K562 (cell line): ENCODE measurements around the gene PAPOLB. TPM values are rescaled to one million over a fixed set of nuclear protein-coding genes. Genes with fewer than 3 reads are reported as not detected.

ENCODE experiments used
- ATAC-seq: fragments of 200-7000 bp; cut with Tn5 transposase; 3 replicates; pipeline ENCODE4 v1.9.1; 2020; ENCODE audit warnings: moderate library complexity
- BruUV-seq: library from RNA; stranded (reverse); fragments of 400-500 nt; replicated peaks from 2 replicates; lab custom pipeline; 2021; lab: Mats Ljungman, UMichigan
- CTCF ChIA-PET: fragments of 300-600 bp; formaldehyde crosslinking; extraction: SDS; loops from one replicate; lab custom pipeline; 2021; ENCODE audit warnings: low intra/inter-chr PET ratio; lab: Yijun Ruan, JAX
- POLR2A ChIA-PET: fragments of 300-600, 350-650 bp; sonication (Branson Sonifier 250); formaldehyde crosslinking; extraction: SDS; loops from one replicate; lab custom pipeline; 2021; ENCODE audit warnings: antibody characterized with exemption, inconsistent platforms; lab: Yijun Ruan, JAX
- DNase-seq, 4 experiments: peaks; one replicate each; pipeline versions ENCODE4 v3.0.0 to v3.0.0-alpha.2; 2011 to 2018; ENCODE audit warnings: low spot score in 3 of 4, mixed read lengths in 3 of 4; ENCODE audit errors: extremely low read depth in 1 of 4
- FAIRE-seq: peaks from 2 replicates; lab custom pipeline; 2011; peaks lifted over from hg19 to GRCh38; lab: Jason Lieb, UNC
- H2AFZ ChIP-seq: 2 replicates; pipeline ENCODE4 v1.6.0; 2011; ENCODE audit warnings: low read depth, low read length, control low read depth, inconsistent platforms
- H3K27ac ChIP-seq: fragments of 200-600 bp; 3 replicates; pipeline ENCODE4 v1.8.0; 2011; ENCODE audit warnings: low read depth, mild to moderate bottlenecking, control low read depth, inconsistent platforms, low read length, moderate library complexity, mixed read lengths; ENCODE audit errors: extremely low read depth
- H3K27me3 ChIP-seq, 2 experiments: fragments of 300-600 bp in 1 of 2; 2 replicates in 1 of 2; 3 replicates in 1 of 2; pipeline versions ENCODE4 v1.6.0 to v1.8.0; 2011; ENCODE audit warnings: inconsistent platforms in 2 of 2, low read length in 2 of 2, mild to moderate bottlenecking in 1 of 2, mixed read lengths in 1 of 2, moderate library complexity in 1 of 2; ENCODE audit not compliant: control insufficient read depth in 2 of 2, insufficient read depth in 2 of 2
- H3K36me3 ChIP-seq: fragments of 300-600 bp; 3 replicates; pipeline ENCODE4 v1.8.0; 2011; ENCODE audit warnings: mild to moderate bottlenecking, low read length, inconsistent platforms; ENCODE audit not compliant: control insufficient read depth, insufficient read depth
- H3K4me1 ChIP-seq, 2 experiments: fragments of 200-600 bp in 1 of 2; replicated peaks in 1 of 2; 2 replicates in 1 of 2; 3 replicates in 1 of 2; pipeline versions ENCODE4 v1.5.1 to v1.8.0; 2011; ENCODE audit warnings: inconsistent platforms in 2 of 2, low read length in 2 of 2, mild to moderate bottlenecking in 1 of 2, mixed read lengths in 1 of 2, moderate library complexity in 1 of 2; ENCODE audit not compliant: control insufficient read depth in 2 of 2, insufficient read depth in 2 of 2
- H3K4me2 ChIP-seq: 2 replicates; pipeline ENCODE4 v1.6.1; 2011; ENCODE audit warnings: low read length, control low read depth, inconsistent platforms, mixed read lengths; ENCODE audit not compliant: insufficient read depth
- H3K4me3 ChIP-seq: fragments of 200-600 bp; sonication (generic), shearing (Covaris generic); 2 replicates; pipeline ENCODE4 v1.5.1; 2016; ENCODE audit warnings: control low read depth, inconsistent platforms
- H3K79me2 ChIP-seq: fragments of 200-600 bp; 3 replicates; pipeline ENCODE4 v1.8.0; 2011; ENCODE audit warnings: low read length, inconsistent platforms; ENCODE audit not compliant: control insufficient read depth, insufficient read depth
- H3K9ac ChIP-seq, 2 experiments: 2 replicates each; pipeline versions ENCODE4 v1.6.0 to v1.6.1; 2011; ENCODE audit warnings: low read depth in 2 of 2, low read length in 2 of 2, control low read depth in 1 of 2, inconsistent platforms in 1 of 2, mild to moderate bottlenecking in 1 of 2, mixed read lengths in 1 of 2; ENCODE audit not compliant: insufficient read depth in 1 of 2
- H3K9me1 ChIP-seq: one replicate; pipeline ENCODE4 v1.6.0; 2011; ENCODE audit warnings: inconsistent platforms, mild to moderate bottlenecking, low read length, moderate library complexity; ENCODE audit not compliant: control insufficient read depth, insufficient read depth
- H3K9me3 ChIP-seq: replicated peaks from 2 replicates; pipeline ENCODE4 v1.5.1; 2011; ENCODE audit warnings: low read depth, low read length, inconsistent platforms; ENCODE audit not compliant: control insufficient read depth, insufficient read depth
- H4K20me1 ChIP-seq: replicated peaks from 2 replicates; pipeline ENCODE4 v1.6.1; 2011; ENCODE audit warnings: low read length, inconsistent platforms, mixed read lengths; ENCODE audit not compliant: control insufficient read depth, insufficient read depth
- GABPB1 ChIP-seq: sonication (generic); formaldehyde crosslinking; IDR thresholded peaks from 2 replicates; pipeline ENCODE4 v1.8.0; 2022; ENCODE audit warnings: mild to moderate bottlenecking, missing genetic modification reagents
- RBM34 ChIP-seq: fragments of 200-400 bp; formaldehyde crosslinking; IDR thresholded peaks from 2 replicates; pipeline ENCODE4 v1.6.1; 2018; ENCODE audit warnings: low read length, borderline replicate concordance; ENCODE audit not compliant: insufficient read depth
- TGIF2 ChIP-seq: sonication (generic); formaldehyde crosslinking; IDR thresholded peaks from 2 replicates; pipeline ENCODE4 v1.8.1; 2022; ENCODE audit warnings: mild to moderate bottlenecking, missing genetic modification reagents, moderate library complexity
- WGBS: fragments of 100-300 bp; shearing (Covaris generic); methylation state at CpG from one replicate; pipeline ENCODE4 v1.1.6; 2016; ENCODE audit warnings: low coverage, mixed read lengths; ENCODE audit not compliant: insufficient coverage; ENCODE audit errors: missing lambda C conversion rate; 5-methylcytosine and 5-hydroxymethylcytosine counted together
- in situ Hi-C: fragments of 300-500 bp; cut with MboI; formaldehyde crosslinking; loops from 4 replicates; pipeline ENCODE4 v1.15.0; 2018; ENCODE audit warnings: inconsistent platforms, mixed read lengths
- intact Hi-C: fragments of 100-400 bp; cut with micrococcal nuclease; formaldehyde crosslinking; loops from 2 replicates; pipeline ENCODE4 v1.14.2; 2022
- polyA plus RNA-seq, 8 experiments: library from polyadenylated mRNA; depleted of rRNA in 4 of 8; stranded (reverse) in 5 of 8; unstranded in 3 of 8; fragments of >200 nt; fragmentation: Nextera tagmentation in 2 of 8; fragmentation: Illumina TruSeq in 1 of 8; extraction: Ambion mirVana in 2 of 8; extraction: Trizol in 1 of 8; gene quantifications; 2 replicates each; pipeline versions ENCODE4 v1.2.1 to v1.2.3, GENCODE V29; 2011 to 2014; ENCODE audit warnings: inconsistent platforms in 1 of 8, missing spikeins in 1 of 8
- total RNA-seq, 7 experiments: library from RNA; depleted of rRNA in 6 of 7; stranded (reverse); fragments of >200 nt in 6 of 7; fragmentation: Illumina TruSeq in 2 of 7; extraction: Trizol in 2 of 7; gene quantifications; 2 replicates each; pipeline versions ENCODE4 v1.2.1 to v1.2.3, GENCODE V29; 2011 to 2021; ENCODE audit warnings: low replicate concordance in 1 of 7
- TF ChIP-seq, protein P1 (sequence below): sonication (generic); formaldehyde crosslinking; IDR thresholded peaks from 2 replicates; pipeline ENCODE4 v1.8.0; 2022; ENCODE audit warnings: mild to moderate bottlenecking, missing genetic modification reagents

The PAPOLB gene
- total and polyA plus RNA-seq, 9 of the 15 experiments (the other 6 are each of a cell fraction or from before 2014, with no cell fraction given): 0.04 to 0.33 (median 0.16) TPM; not detected in 4

DNA sequence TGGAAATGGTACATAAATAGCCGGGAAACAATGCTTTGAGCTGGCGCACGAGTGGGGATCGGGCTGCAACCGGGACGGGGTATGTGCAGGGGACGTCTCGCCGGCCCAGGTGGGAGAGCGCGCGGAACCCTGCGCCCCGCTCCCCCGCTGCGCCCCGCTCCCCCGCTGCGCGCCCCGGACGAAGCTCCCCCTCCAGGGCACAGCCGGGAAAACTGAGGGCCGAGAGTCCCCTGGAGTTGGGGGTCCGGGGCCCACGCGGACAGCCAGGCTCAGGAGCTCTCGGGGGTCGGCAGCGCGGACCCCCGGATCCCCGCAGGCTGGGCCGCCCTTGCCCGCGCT lies 21.2 kb upstream of the PAPOLB start:
- ATAC-seq: peak; percentile 26
- intact Hi-C loops: loop anchor here (1.0 to 10.0 kb wide), 4 partner anchors 34 to 268 kb away; no protein-coding TSS in a partner anchor
- peak overlapping the region; percentile 71 to 96; a peak in 3 of 4 replicates for H3K9ac ChIP-seq

More for the DNA sequence above, 21.2 kb upstream of the PAPOLB start:
- TF ChIP-seq, protein P1, sequence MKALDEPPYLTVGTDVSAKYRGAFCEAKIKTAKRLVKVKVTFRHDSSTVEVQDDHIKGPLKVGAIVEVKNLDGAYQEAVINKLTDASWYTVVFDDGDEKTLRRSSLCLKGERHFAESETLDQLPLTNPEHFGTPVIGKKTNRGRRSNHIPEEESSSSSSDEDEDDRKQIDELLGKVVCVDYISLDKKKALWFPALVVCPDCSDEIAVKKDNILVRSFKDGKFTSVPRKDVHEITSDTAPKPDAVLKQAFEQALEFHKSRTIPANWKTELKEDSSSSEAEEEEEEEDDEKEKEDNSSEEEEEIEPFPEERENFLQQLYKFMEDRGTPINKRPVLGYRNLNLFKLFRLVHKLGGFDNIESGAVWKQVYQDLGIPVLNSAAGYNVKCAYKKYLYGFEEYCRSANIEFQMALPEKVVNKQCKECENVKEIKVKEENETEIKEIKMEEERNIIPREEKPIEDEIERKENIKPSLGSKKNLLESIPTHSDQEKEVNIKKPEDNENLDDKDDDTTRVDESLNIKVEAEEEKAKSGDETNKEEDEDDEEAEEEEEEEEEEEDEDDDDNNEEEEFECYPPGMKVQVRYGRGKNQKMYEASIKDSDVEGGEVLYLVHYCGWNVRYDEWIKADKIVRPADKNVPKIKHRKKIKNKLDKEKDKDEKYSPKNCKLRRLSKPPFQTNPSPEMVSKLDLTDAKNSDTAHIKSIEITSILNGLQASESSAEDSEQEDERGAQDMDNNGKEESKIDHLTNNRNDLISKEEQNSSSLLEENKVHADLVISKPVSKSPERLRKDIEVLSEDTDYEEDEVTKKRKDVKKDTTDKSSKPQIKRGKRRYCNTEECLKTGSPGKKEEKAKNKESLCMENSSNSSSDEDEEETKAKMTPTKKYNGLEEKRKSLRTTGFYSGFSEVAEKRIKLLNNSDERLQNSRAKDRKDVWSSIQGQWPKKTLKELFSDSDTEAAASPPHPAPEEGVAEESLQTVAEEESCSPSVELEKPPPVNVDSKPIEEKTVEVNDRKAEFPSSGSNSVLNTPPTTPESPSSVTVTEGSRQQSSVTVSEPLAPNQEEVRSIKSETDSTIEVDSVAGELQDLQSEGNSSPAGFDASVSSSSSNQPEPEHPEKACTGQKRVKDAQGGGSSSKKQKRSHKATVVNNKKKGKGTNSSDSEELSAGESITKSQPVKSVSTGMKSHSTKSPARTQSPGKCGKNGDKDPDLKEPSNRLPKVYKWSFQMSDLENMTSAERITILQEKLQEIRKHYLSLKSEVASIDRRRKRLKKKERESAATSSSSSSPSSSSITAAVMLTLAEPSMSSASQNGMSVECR: 0 out of 2 replicates have a peak, but pooled peaks have one; percentile 8
- 0 out of 2 replicates have a peak, but pooled peaks have one; percentile 32 for TF ChIP-seq GABPB1 (CRISPR knock-in tag)
- TF ChIP-seq RBM34: no peak
- TF ChIP-seq TGIF2 (CRISPR knock-in tag): 0 out of 2 replicates have a peak, but pooled peaks have one; percentile 40
- Histone ChIP-seq H3K36me3 (no peaks in the 10 kb centered on the region), H3K9me3 (no peaks in the 10 kb centered on the region; the same call in 1 of the 2 replicates), H3K9me1 (no peaks in the 10 kb centered on the region), H3K27ac (peak overlapping the region; percentile 75), H3K4me1 (peaks cover 9 to 18% of the 10 kb centered on the region in 2 experiments), H4K20me1 (no peaks in the 10 kb centered on the region), H3K4me3 (peak overlapping the region; percentile 70), H3K79me2 (peaks cover 4% of the 10 kb centered on the region; the same call in 2 of the 3 replicates), H3K4me2 (peak overlapping the region; percentile 78), H3K27me3 (no peaks in the 10 kb centered on the region), H2AFZ (peak overlapping the region; percentile 87)
- DNase-seq (peak in 1 of 4 experiments; percentile 24), FAIRE-seq (no peak)
- 2% methylated on average over 18 of the region's 36 CpGs for WGBS
- no TSS peak for BruUV-seq
- ChIA-PET POLR2A (interaction anchor here (0.6 to 1.4 kb wide), 5 partner anchors 12 to 122 kb away, joined by 3 to 4 read pairs (median 3); partner anchors contain the start of gene AP5Z1), CTCF (interaction anchor here (1.9 to 3.2 kb wide), 3 partner anchors 33 to 85 kb away, joined by 6 to 13 read pairs (median 11); no protein-coding TSS in a partner anchor)
- in situ Hi-C loops: no loop called here
